ENCODE data around the gene EIF4E2.

DNA sequence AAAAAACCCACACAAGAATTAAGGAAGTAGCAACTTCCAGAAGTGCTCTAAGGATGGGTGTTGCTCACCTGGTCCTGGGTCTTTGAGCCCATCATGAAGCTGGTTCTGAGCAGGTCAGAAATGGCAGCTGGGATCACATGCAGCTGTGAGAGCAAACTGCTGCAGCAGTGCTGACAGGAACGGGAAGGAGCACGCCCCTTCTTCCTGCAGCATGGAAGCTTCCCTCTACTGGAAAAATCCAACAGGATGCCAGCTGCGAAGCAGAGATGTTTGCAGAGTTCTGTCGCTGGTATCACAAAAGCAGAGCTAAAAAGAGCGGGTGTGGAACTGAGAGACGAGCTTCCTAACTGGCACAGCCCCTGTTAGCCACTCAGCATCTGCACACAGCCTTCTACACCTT lies 33.7 kb downstream of the EIF4E2 start:
- TF ChIP-seq, protein P1, sequence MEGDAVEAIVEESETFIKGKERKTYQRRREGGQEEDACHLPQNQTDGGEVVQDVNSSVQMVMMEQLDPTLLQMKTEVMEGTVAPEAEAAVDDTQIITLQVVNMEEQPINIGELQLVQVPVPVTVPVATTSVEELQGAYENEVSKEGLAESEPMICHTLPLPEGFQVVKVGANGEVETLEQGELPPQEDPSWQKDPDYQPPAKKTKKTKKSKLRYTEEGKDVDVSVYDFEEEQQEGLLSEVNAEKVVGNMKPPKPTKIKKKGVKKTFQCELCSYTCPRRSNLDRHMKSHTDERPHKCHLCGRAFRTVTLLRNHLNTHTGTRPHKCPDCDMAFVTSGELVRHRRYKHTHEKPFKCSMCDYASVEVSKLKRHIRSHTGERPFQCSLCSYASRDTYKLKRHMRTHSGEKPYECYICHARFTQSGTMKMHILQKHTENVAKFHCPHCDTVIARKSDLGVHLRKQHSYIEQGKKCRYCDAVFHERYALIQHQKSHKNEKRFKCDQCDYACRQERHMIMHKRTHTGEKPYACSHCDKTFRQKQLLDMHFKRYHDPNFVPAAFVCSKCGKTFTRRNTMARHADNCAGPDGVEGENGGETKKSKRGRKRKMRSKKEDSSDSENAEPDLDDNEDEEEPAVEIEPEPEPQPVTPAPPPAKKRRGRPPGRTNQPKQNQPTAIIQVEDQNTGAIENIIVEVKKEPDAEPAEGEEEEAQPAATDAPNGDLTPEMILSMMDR (IDR thresholded peaks at IDR 0.05) = no peak
- no peak for TF ChIP-seq POLR2AphosphoS5 (IDR thresholded peaks at IDR 0.05; ENCODE audit: insufficient read depth in 1 of 2, low read depth in 1 of 2)

Measured in vagina (tissue), 2 donors.